GM19099 (cell line): ENCODE data around the gene NRROS.

Experiments
- POLR2A ChIP-seq: IDR thresholded peaks from 3 replicates; pipeline ENCODE4 v1.6.1; 2011; ENCODE audit warnings: low read depth; ENCODE audit not compliant: insufficient read length; ENCODE audit errors: extremely low read depth

The NRROS gene

DNA sequence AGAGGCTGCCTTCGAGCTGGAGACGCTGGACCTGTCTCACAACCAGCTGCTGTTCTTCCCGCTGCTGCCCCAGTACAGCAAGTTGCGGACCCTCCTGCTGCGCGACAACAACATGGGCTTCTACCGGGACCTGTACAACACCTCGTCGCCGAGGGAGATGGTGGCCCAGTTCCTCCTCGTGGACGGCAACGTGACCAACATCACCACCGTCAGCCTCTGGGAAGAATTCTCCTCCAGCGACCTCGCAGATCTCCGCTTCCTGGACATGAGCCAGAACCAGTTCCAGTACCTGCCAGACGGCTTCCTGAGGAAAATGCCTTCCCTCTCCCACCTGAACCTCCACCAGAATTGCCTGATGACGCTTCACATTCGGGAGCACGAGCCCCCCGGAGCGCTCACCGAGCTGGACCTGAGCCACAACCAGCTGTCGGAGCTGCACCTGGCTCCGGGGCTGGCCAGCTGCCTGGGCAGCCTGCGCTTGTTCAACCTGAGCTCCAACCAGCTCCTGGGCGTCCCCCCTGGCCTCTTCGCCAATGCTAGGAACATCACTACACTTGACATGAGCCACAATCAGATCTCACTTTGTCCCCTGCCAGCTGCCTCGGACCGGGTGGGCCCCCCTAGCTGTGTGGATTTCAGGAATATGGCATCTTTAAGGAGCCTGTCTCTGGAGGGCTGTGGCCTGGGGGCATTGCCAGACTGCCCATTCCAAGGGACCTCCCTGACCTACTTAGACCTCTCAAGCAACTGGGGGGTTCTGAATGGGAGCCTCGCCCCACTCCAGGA, 21.1 kb downstream of the NRROS start:
- TF ChIP-seq POLR2A, result no peak

- no peak for TF ChIP-seq POLR2A
These were observed 21.9 kb downstream of the NRROS start for GRCh38 chr3:196661400-196661799.

GRCh38 chr3:196662033-196662432, 22.5 kb downstream of the NRROS start:
- no peak for TF ChIP-seq POLR2A

DNA sequence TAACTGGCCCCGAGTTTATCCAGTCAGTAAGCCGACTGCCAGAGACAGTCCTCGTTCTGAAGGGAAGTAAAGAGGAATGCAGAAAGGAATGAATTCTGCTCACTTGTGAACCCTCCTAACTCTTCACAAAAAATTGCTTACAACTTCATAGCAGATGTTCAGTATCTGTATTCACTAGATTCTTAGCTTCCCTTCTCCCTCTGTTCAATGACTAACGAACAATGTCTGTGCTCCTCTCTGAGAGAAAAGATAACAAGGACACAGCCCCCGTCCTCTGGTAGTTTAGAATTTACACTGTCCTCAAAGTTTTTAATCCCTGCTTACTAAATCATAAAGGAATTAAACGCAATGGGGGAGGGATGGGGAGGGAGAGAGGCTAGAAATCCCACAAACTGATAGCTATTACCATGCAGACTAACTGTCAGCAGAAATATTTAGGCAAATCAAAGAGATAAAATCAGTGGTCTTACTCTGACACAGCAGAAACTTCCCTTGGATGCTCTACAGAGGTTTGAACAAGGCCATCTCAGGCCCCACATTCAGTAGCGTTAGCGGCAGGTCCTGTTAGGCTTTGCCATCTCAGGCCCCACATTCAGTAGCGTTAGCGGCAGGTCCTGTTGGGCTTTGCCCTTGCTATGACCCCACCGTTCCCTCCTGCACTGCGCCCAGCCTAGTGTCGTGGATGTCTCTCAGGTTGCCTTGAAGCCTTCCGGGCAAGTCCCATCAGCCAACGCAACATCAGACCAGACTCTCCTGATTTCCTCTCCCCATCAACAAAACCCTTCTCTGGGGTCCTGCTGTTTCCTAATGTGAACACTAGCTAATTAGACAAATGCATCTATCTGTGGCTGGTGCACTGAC, 23.4 kb downstream of the NRROS start:
- TF ChIP-seq POLR2A, result no peak

- TF ChIP-seq POLR2A, result no peak
These were observed 26.7 kb downstream of the NRROS start for GRCh38 chr3:196666001-196666867.

DNA sequence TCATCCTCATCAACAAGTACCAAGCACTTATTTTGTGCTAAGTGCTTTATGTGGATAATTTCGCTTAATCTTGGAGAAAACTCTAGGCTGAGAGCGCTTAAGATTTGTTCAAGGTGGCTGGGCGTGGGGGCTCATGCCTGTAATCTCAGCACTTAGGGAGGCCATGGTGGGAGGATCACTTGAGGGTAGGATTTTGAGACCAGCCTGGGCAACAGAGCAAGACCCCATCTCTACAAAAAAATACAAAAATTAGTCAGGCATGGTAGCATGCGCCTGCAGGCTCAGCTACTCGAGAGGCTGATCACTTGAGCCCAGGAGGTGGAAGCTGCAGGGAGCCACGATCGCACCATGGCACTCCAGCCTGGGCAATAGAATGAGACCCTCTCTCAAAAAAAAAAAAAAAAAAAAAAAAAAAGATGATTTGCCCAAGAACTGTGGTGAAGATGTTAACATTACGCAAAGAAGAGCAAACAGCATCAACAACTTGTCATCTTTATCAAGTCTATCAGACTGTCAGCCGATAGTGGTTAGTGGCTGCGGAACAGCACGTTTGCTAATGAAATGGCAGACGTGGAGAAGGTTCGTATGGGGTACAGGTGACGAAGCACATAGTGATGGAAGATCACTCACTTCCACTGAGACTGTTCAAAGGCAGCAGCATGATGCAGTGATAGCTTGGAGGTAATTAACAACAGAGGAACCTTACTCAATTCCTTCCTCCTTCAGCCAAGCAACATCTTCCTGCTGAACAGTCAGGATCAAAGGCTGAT, 27.7 kb downstream of the NRROS start:
- no peak for TF ChIP-seq POLR2A

DNA sequence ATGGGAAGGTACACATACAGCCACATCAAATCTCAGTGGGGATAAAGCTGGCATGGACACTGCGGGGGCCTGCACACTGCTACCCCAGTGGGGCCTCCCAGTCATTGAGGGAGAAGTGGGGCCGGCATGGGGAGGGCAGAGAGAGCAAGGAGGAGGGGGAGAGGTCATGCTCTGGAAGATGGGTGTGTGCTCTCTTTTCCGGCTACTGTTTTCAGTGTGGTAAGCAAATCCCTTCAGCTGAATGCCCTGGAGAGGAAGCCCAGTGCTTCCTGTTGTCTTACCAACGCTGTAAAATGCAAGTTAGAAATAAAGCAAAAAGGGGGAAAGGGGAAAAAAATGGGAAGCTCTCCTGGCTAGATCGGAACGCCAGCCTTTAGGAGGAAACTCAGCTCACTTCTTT, 30.8 kb downstream of the NRROS start:
- TF ChIP-seq POLR2A, result no peak

GRCh38 chr3:196673632-196674031, 34.1 kb downstream of the NRROS start:
- no peak for TF ChIP-seq POLR2A

GRCh38 chr3:196677353-196677752, 37.9 kb downstream of the NRROS start:
- TF ChIP-seq POLR2A, result no peak

- TF ChIP-seq POLR2A, result no peak
These were observed 38.4 kb downstream of the NRROS start for GRCh38 chr3:196677931-196678330.

- no peak for TF ChIP-seq POLR2A
These were observed 45.3 kb downstream of the NRROS start for GRCh38 chr3:196684548-196685407.

DNA sequence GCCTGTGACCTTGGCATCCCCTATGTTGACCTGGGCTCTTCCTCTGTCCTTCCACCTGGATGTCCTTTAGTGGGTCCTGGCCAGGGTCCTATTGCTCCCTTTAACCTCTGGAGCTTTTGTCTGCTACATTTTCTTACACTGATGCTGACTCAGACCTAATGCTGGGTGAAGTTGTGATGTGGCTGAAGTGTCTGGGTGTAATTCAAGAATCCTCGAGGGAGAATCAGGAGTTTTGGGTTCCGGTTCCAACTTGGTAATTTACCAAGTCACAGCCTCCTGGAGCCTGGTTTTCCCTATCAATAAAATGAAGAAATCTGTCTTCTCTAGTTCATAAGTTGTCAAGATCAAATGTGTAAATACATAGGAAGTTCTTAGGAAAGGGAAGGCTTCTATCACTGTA, 46.9 kb downstream of the NRROS start:
- no peak for TF ChIP-seq POLR2A

GRCh38 chr3:196688349-196688748, 48.9 kb downstream of the NRROS start:
- no peak for TF ChIP-seq POLR2A
